Fibroblast of the aortic adventitia (primary cell): ENCODE data around the gene SIRT3. TPM values are rescaled to one million over a fixed set of nuclear protein-coding genes. Genes with fewer than 3 reads are reported as not detected.

Experiments used
- DNase-seq: peaks from one replicate; pipeline ENCODE4 v3.0.0-alpha.2; 2010; ENCODE audit warnings: low read depth
- H3K4me3 ChIP-seq: 2 replicates; pipeline ENCODE4 v1.5.1; 2011; ENCODE audit warnings: low read depth, mild to moderate bottlenecking, control low read depth, low read length, moderate library complexity
- total RNA-seq: library from RNA; depleted of rRNA; stranded (reverse); fragments of >200 nt; gene quantifications from 2 replicates; pipeline ENCODE4 v1.2.3, GENCODE V29; 2012; ENCODE audit warnings: low replicate concordance
- TF ChIP-seq, protein P1 (sequence below): IDR thresholded peaks from 2 replicates; pipeline ENCODE4 v1.5.1; 2011; ENCODE audit warnings: mild to moderate bottlenecking, low read length, control low read depth, inconsistent platforms; ENCODE audit not compliant: insufficient read depth

The SIRT3 gene
- total RNA-seq, 1 donor: 8.2 TPM

DNA sequence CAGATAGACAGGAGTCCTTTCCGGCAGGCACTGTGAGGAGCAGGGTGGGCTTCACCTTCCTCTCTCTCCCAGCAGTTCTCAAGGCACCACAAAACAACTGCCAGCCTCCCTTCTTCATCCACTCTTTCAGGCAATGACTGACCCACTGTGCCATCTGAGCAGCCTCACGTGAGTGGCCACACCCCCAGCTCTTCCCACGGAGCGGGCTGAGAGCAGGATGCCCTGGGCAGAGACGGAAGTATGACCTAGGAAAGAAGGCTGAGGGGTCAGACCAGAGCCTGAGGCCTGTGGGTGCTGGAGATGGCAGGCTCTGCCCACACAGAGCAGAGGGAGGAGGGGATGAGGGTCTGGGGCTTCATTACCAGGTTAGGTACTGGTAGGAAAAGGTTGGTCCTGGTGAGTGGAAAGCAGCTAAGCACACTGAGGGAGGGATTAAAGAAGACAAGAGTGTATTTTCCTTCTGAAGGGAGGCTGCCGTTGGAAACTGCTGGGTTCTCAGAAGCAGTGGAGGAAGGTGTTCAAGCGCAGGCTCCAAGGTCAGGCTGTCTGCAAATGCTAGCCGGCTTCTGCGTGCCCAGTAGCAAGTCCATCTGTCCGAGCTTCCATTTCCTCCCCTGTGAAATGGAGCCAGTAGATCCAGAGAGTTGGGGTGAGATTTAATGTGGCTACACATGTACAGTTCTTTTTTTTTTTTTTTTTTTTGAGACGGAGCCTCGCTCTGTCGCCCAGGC lies 46.7 kb upstream of the SIRT3 start:
- no peak for DNase-seq
- TF ChIP-seq, protein P1, sequence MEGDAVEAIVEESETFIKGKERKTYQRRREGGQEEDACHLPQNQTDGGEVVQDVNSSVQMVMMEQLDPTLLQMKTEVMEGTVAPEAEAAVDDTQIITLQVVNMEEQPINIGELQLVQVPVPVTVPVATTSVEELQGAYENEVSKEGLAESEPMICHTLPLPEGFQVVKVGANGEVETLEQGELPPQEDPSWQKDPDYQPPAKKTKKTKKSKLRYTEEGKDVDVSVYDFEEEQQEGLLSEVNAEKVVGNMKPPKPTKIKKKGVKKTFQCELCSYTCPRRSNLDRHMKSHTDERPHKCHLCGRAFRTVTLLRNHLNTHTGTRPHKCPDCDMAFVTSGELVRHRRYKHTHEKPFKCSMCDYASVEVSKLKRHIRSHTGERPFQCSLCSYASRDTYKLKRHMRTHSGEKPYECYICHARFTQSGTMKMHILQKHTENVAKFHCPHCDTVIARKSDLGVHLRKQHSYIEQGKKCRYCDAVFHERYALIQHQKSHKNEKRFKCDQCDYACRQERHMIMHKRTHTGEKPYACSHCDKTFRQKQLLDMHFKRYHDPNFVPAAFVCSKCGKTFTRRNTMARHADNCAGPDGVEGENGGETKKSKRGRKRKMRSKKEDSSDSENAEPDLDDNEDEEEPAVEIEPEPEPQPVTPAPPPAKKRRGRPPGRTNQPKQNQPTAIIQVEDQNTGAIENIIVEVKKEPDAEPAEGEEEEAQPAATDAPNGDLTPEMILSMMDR: no peak

DNA sequence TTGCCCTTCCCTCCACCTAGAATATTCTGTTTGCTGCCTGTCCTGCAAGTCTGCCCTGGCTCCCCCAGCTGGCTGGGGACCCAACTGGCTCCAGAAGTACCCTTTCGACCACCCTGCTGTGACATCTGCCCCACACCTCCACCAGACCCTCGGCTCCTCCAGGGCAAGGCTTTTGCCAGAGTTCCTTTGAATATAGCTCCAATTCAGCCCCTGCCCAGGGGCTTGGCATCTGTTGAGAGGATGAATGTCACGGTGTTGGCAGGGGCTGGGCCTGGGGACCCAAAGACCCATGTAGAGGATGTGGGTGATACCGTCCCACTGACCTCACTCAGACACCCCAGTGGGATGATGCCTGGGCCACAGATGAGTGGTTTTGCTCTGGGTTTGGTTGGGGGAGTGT lies 46.0 kb upstream of the SIRT3 start:
- H3K4me3 ChIP-seq: no peak overlapping the region
- TF ChIP-seq, protein P1: no peak
- no peak for DNase-seq

More for the DNA sequence above, 46.7 kb upstream of the SIRT3 start:
- H3K4me3 ChIP-seq: no peak overlapping the region

DNA sequence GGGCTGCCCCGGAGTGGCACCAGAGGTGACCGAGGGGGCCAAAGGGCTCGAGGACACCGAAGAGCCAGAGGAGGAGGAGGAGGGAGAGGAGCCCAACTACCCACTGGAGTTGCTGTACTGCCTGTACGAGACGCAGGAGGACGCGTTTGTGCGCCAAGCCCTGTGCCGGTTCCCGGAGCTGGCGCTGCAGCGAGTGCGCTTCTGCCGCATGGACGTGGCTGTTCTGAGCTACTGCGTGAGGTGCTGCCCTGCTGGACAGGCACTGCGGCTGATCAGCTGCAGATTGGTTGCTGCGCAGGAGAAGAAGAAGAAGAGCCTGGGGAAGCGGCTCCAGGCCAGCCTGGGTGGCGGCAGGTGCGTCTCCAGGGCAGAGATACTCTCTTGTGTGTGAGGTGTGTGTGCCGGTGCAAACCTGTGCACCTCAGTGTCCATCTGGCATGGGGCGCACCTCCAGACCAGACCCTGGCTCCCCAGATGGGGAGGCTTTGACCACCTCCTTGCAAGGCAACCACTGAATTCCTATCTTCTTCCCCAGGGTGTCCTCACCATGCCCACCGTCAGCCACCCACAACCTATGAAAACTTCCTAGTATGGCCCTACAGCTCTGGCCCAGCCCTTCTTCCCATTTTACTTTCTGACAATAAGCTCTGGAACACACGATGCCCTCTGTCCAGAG lies 45.5 kb upstream of the SIRT3 start:
- H3K4me3 ChIP-seq: no peak overlapping the region
- DNase-seq: no peak
- TF ChIP-seq, protein P1: no peak

DNA sequence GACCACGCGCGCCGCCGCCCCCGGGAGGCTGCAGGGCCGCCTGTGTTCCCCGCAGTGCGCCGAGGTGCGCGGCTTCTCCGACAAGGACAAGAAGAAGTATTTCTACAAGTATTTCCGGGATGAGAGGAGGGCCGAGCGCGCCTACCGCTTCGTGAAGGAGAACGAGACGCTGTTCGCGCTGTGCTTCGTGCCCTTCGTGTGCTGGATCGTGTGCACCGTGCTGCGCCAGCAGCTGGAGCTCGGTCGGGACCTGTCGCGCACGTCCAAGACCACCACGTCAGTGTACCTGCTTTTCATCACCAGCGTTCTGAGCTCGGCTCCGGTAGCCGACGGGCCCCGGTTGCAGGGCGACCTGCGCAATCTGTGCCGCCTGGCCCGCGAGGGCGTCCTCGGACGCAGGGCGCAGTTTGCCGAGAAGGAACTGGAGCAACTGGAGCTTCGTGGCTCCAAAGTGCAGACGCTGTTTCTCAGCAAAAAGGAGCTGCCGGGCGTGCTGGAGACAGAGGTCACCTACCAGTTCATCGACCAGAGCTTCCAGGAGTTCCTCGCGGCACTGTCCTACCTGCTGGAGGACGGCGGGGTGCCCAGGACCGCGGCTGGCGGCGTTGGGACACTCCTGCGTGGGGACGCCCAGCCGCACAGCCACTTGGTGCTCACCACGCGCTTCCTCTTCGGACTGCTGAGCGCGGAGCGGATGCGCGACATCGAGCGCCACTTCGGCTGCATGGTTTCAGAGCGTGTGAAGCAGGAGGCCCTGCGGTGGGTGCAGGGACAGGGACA lies 44.8 kb upstream of the SIRT3 start:
- H3K4me3 ChIP-seq: no peak overlapping the region
- no peak for DNase-seq
- TF ChIP-seq, protein P1: no peak

DNA sequence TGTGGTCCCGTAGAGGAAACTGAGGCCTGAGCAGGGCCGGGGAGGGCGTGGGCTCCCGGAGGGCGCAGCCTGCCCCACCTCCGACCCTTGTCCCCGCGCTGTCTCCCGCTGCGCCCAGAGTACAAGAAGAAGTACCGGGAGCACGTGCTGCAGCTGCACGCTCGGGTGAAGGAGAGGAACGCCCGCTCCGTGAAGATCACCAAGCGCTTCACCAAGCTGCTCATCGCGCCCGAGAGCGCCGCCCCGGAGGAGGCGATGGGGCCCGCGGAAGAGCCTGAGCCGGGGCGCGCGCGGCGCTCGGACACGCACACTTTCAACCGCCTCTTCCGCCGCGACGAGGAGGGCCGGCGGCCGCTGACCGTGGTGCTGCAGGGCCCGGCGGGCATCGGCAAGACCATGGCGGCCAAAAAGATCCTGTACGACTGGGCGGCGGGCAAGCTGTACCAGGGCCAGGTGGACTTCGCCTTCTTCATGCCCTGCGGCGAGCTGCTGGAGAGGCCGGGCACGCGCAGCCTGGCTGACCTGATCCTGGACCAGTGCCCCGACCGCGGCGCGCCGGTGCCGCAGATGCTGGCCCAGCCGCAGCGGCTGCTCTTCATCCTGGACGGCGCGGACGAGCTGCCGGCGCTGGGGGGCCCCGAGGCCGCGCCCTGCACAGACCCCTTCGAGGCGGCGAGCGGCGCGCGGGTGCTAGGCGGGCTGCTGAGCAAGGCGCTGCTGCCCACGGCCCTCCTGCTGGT lies 44.0 kb upstream of the SIRT3 start:
- no peak for DNase-seq

More for the DNA sequence above, 44.0 kb upstream of the SIRT3 start:
- no peak overlapping the region for H3K4me3 ChIP-seq
- TF ChIP-seq, protein P1: no peak
